Brain pericyte (primary cell): ENCODE measurements around the gene MS4A6A.
"Not testable (repeated sequence)": the region's sequence is repeated elsewhere in the genome, so short reads cannot be mapped to it uniquely, and the experiment has no call there.

Source experiments
- DNase-seq: peaks from one replicate; pipeline ENCODE4 v3.0.0-alpha.2; 2012; ENCODE audit warnings: low read depth, low spot score

Gene MS4A6A

GRCh38 chr11:60183591-60184205 is 815 bp upstream of the MS4A6A start:
- no peak for DNase-seq

- DNase-seq = no peak
Observed at GRCh38 chr11:60175860-60176275, 7.0 kb downstream of the MS4A6A start.

DNA sequence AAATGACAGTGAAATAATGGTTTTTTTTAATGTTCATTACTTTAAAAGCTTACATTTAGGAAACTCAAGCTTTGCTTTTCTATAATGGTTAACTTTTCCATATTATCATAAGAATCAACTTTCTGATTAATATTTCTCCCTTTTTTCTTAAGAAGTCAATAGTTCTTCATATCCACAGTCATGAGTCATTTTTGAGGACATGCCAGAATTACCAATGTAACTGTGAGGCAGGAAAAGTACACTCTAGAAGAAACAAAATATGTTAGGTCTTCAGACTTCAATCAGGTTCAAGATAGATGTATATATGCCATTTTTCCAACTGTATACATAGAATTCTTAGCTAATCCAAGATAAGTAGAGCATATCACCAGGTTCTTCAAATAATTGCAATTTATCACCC is 10.9 kb downstream of the MS4A6A start:
- no peak for DNase-seq

- no peak for DNase-seq
Observed at GRCh38 chr11:60170566-60170965, 12.3 kb downstream of the MS4A6A start.

DNA sequence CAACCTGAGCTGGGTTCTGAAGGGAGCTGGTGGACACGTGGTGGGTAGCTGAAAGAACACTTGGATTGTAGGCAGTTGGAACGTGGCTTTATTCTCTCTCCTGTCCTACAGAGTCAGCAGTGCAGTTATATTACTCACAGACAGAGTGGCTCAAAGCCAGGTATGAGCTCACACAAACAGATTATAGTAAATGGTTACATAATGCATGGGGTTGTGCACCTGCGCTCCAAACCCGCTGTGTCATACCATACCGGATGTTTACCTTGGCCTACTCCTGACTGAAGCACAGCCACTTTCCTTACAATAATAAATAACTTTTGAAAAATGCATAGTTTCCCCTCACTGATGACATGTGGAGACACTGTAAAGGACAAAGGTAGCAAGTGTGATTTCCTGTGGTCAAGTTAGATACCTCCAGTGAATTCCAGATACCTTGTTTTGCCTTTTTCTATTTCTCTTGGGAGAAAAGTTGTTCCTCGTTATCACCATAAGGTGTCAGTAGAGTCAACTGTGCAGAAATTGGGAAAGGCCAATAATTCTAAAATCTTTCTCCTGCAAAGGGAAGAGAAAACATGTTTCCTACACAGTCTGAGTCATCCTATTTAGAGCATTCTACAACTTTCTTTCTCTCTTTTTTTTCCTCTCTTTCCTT is 13.5 kb downstream of the MS4A6A start:
- no peak for DNase-seq

DNA sequence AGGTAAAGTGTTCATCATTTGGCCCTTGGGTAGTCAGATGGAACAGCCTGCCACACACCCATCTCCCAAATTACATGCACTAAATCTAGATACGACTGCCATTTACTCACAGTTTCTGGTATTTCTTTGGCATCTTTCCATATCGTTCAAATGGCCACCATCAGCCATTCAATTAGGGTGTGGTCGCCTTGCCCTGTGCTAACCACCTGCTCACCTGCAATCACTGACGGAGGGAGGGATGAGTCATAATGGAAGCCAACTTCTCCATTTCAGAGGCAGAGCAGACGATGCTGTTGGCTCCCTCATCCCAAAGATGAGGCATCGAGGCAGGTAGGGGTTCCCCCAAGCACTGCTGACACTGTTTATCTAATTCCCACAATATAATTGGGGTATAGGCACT is 14.6 kb downstream of the MS4A6A start:
- DNase-seq = no peak

DNA sequence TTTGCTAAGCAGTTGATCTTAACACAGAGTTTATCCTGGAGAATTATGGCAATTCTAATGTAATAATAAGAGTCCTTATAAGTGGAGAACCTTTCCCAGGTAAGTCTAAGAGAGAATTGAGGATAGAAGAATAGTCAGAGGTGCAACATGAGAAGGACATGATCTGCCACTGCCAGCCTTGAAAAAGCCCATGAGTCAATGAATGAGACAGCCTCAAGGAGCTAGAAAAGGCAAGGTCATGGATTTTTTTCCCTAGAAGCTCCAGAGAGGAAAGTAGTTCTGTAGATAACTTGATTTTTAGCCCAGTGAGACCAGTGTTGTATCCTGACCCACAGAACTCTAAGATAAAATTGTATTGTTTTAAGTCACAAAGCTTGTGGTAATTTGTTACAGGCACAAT is 16.9 kb downstream of the MS4A6A start:
- DNase-seq = no peak

DNA sequence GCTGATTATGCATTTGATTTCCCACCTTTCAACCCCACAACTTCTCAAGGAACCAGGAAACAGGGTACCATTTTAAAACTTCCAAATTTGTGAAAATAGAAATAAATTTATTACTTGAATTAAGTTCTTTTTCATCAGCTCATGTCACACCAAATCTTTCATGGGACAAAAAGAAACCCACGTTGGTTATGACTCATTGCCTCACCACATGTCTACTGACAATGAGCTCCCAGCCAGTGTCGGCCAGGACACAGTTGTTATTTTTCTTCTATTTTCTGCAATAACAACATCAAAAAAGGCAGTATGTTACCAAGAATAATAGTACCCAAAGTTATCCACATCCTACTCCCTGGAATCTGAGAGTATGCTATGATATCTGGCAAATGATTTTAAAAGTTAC is 17.3 kb downstream of the MS4A6A start:
- DNase-seq = no peak

- no peak for DNase-seq
Observed at GRCh38 chr11:60164550-60165075, 18.3 kb downstream of the MS4A6A start.

GRCh38 chr11:60161766-60162165 is 21.1 kb downstream of the MS4A6A start:
- DNase-seq = no peak

DNA sequence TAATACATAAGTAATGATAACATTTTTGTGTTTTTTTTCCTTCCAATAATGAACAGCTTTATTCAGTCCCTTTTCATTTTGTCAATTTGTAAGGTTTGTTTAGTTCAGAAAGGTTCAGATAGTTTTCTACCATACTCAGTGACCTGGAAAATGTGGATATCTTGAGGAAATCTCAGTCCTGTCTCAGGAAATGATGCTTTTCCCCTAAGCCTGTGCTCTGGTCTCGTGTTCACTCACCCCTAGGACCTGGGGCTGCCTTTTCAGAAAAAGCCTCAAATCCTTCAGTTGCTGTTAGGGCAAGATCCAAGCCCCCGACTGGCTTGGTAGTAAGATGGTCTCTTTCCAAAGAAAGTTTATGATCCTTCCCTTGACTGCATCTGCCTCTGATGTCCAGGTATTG is 21.8 kb downstream of the MS4A6A start:
- no peak for DNase-seq

DNA sequence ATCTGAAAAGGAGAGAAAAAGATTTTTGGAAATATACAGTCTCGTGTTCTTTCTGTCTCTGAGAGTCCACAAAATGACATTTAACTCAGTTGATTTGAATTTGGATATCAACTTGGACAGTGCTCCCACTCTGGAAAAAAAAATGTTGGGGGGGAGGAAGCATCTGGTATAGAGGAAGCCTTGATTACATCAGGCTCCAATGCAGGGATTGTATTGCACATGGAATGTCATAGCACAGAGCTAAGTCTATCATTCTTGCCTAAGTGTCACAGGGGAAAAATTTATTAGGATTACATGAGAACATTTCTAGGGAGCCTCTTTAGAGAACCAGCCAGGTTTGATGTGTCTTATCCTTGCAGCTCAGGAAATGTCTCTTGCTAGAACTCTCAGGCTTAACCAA is 23.0 kb downstream of the MS4A6A start:
- no peak for DNase-seq

DNA sequence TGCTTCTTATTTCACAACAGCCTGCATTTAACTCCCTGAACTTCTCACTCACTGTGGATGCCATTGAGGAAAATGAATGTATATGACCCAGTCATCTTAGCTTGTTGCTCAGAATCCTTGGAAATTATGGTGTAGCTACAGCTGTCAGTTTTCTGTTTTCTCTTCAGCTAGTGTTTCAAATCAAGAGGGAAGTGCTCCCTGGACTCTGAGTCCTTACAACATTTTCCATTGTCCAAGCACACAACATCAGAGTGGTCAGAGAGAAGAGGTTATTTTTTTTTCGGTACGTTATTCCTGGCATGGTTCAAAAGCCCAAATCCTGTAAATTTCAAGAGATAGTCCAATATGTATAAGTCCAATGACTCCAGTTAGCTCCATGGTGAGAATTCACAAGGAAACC is 23.6 kb downstream of the MS4A6A start:
- DNase-seq = no peak

GRCh38 chr11:60158636-60159035 is 24.2 kb downstream of the MS4A6A start:
- no peak for DNase-seq

- DNase-seq = no peak
Observed at GRCh38 chr11:60155931-60156330, 27.0 kb downstream of the MS4A6A start.

DNA sequence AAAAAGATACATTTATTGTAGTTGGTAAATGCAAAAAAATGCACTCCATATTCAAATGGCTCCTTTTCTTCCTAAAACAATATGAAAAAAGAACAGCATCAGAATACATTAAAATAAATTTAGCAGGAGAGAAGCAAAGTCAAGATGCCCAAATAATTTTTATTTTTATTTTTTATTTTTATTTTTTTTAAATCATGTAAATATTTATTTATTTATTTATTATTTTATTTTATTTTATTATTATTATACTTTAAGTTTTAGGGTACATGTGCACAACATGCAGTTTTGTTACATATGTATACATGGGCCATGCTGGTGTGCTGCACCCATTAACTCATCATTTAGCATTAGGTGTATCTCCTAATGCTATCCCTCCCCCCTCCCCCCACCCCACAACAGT is 30.2 kb downstream of the MS4A6A start:
- DNase-seq = not testable (repeated sequence)

GRCh38 chr11:60150279-60150678 is 32.6 kb downstream of the MS4A6A start:
- no peak for DNase-seq

DNA sequence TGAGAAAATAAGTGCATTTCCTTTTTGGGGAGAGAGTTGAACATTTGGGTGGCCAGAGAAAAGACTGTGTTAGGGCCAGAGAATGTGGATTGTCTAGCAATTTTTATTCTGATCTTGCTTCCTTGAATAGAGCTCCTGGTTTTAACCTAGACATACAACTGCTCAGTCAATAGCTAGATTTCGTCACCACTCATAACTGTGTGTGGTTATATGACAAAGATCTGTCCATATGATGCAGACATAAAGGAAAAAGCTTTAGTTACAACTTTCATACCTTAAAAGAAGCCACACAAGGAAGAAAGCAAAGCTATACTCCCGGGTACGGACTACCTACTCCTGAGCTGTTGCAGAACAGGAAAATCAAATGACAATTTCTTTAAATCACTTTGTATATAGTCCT is 37.2 kb downstream of the MS4A6A start:
- DNase-seq = no peak

DNA sequence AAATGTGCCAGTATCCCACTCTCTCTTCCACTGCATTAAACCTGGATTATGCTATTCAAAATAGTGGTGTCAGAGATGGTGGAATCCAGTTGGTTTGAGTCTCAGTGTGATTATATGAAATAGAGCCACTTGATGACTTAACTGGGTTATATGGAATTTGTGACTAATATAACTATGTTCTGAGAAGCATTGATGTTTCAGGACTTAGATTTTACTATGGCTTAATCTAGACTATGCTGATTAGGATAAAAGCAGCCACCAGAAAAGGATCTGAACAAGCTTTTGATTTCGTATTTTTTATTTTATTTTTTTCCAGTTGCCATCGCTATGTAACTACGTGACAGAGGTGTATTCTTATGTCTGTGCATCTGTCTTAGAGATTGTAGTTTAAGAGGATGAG is 39.1 kb downstream of the MS4A6A start:
- no peak for DNase-seq

DNA sequence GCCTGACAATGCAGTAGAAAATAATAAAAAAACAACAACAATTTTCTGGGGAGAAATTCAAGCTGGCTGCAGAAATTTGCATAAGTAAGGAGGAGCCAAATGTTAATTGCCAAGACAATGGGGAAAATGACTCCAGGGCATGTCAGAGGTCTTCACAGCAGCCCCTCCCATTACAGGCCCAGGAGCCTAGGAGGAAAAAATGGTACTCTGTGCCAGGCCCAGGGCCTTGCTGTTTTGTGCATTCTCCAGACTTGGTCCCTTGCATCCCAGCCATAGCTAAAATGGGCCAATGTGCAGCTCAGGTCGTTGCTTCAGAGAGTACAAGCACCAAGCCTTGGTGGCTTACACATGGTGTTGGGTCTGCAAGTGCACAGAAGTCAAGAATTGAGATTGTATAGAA is 49.0 kb downstream of the MS4A6A start:
- DNase-seq = no peak

GRCh38 chr11:60131912-60132311 is 51.0 kb downstream of the MS4A6A start:
- no peak for DNase-seq

DNA sequence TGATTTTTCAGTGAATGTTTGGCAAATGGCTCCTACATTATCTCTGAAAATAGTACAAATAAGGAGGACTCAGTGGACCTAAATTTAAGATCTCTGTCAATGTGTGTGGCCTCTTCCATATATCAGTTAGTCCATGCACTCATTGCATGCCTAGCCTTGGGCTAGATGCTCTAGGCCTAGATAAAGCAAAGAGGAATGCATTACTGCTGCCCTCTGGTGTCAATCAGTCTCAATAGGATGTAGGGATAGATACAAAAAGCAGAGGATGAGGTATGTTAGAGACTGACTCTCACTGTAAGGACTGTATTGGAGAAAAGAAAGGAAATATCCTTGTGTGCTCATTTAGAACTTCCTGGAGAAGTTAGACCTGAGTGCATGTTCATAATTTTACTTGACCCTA is 52.4 kb downstream of the MS4A6A start:
- DNase-seq = no peak

- DNase-seq = no peak
Observed at GRCh38 chr11:60129853-60130252, 53.0 kb downstream of the MS4A6A start.

DNA sequence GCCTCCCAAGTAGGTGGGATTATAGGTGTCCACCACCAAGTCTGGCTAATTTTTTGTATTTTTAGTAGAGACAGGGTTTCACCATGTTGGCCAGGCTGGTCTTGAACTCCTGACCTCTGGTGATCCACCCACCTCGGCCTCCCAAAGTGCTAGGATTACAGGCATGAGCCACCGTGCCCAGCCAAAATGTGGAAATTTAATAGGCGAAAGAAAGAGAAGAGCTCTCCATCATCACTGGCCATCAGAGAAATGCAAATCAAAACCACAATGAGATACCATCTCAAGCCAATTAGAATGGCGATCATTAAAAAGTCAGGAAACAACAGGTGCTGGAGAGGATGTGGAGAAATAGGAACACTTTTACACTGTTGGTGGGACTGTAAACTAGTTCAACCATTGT is 54.0 kb downstream of the MS4A6A start:
- not testable (repeated sequence) for DNase-seq
